Activated B cell treated with CpG ODN at 0.5 μM for 24 hours (primary cell): Measurements from ENCODE around the gene HEBP1. TPM values are rescaled to one million over a fixed set of nuclear protein-coding genes. Genes with fewer than 3 reads are reported as not detected.

Source experiments
- ATAC-seq: fragments of 200-7000 bp; cut with Tn5 transposase; one replicate; pipeline ENCODE4 v1.10.0; 2021; ENCODE audit warnings: low read depth, mild to moderate bottlenecking, moderate library complexity
- CTCF ChIA-PET: fragments of 350-600 bp; sonication (Branson Sonifier 250); formaldehyde crosslinking; loops from one replicate; lab custom pipeline; 2021; ENCODE audit warnings: antibody characterized with exemption; lab: Charles Lee
- POLR2A ChIA-PET: fragments of 350-600 bp; sonication (Branson Sonifier 250); formaldehyde crosslinking; loops from one replicate; lab custom pipeline; 2021; ENCODE audit warnings: antibody characterized with exemption; lab: Charles Lee
- DNase-seq: peaks from one replicate; pipeline ENCODE4 v3.0.0; 2022
- H3K27ac Mint-ChIP-seq: one replicate; pipeline ENCODE4 v1.8.0; 2020; ENCODE audit warnings: mixed read lengths
- H3K27me3 Mint-ChIP-seq: one replicate; pipeline ENCODE4 v1.8.0; 2021; ENCODE audit warnings: mixed read lengths
- H3K36me3 Mint-ChIP-seq: one replicate; pipeline ENCODE4 v1.8.0; 2021; ENCODE audit warnings: low read depth, mixed read lengths
- H3K4me1 Mint-ChIP-seq: one replicate; pipeline ENCODE4 v1.8.0; 2021; ENCODE audit warnings: mixed read lengths
- H3K4me3 Mint-ChIP-seq: one replicate; pipeline ENCODE4 v1.8.0; 2020; ENCODE audit warnings: mild to moderate bottlenecking, mixed read lengths
- H3K9me3 Mint-ChIP-seq: one replicate; pipeline ENCODE4 v1.8.0; 2020; ENCODE audit warnings: mixed read lengths
- intact Hi-C: fragments of 100-400 bp; cut with micrococcal nuclease; formaldehyde crosslinking; loops from one replicate; pipeline ENCODE4 v1.15.1; 2024
- total RNA-seq: library from RNA; stranded (reverse); gene quantifications from 2 replicates; pipeline ENCODE4 v1.2.3, GENCODE V29; 2022
- TF ChIP-seq, protein P1 (sequence below): fragments of 200-600 bp; IDR thresholded peaks from one replicate; pipeline ENCODE4 v1.8.0; 2022; ENCODE audit warnings: antibody characterized with exemption, mild to moderate bottlenecking

The HEBP1 gene, protein sequence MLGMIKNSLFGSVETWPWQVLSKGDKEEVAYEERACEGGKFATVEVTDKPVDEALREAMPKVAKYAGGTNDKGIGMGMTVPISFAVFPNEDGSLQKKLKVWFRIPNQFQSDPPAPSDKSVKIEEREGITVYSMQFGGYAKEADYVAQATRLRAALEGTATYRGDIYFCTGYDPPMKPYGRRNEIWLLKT
- total RNA-seq: 9.7 and 12.0 TPM in 2 replicates

GRCh38 chr12:12999959-13000615 is at the start of gene HEBP1:
Gene HEBP1 (minus strand): TSS chr12:13000265. CDS start chr12:13000114, 151 bp downstream.
- DNase-seq (peak; percentile 97), ATAC-seq (peak; percentile 92)
- CTCF ChIA-PET: no interaction called here
- TF ChIP-seq, protein P1, sequence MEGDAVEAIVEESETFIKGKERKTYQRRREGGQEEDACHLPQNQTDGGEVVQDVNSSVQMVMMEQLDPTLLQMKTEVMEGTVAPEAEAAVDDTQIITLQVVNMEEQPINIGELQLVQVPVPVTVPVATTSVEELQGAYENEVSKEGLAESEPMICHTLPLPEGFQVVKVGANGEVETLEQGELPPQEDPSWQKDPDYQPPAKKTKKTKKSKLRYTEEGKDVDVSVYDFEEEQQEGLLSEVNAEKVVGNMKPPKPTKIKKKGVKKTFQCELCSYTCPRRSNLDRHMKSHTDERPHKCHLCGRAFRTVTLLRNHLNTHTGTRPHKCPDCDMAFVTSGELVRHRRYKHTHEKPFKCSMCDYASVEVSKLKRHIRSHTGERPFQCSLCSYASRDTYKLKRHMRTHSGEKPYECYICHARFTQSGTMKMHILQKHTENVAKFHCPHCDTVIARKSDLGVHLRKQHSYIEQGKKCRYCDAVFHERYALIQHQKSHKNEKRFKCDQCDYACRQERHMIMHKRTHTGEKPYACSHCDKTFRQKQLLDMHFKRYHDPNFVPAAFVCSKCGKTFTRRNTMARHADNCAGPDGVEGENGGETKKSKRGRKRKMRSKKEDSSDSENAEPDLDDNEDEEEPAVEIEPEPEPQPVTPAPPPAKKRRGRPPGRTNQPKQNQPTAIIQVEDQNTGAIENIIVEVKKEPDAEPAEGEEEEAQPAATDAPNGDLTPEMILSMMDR: no peak
- Mint-ChIP-seq H3K9me3 (no peaks in the 10 kb centered on the region), H3K4me1 (peaks cover 27% of the 10 kb centered on the region), H3K27ac (peak within 1 kb of the TSS; percentile 84), H3K36me3 (no peaks in the 10 kb centered on the region), H3K27me3 (no peaks in the 10 kb centered on the region), H3K4me3 (peak within 1 kb of the TSS; percentile 87)
- intact Hi-C loops: loop anchor here (1.0 to 5.0 kb wide), 11 partner anchors 44 to 1157 kb away; partner anchors contain the start of genes BORCS5, CREBL2, DDX47 and EMP1
- POLR2A ChIA-PET: interaction anchor here (1.1 kb wide), 1 partner anchor 643 kb away, joined by 3 read pairs; no protein-coding TSS in a partner anchor

DNA sequence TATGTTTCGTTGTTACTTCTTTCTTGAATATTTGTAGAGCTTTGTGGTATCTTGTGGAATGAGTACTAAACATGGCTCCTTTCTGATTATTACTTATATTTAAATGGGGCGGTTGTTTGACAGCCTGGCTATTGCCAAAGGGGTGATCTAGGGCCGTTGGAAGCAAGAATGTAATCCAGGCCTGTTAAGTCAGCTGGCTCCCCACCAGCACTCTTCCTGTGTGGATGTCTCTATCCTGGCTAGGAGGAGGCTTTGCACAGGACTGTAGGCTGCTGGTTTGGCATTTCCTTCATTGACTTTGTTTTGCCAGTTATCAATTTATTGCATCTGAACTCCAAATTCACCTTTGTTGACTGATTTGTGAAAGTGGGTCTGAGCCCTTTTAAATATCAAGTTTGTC is 49.8 kb upstream of the HEBP1 start:
- DNase-seq (no peak), ATAC-seq (no peak)
- H3K9me3 Mint-ChIP-seq: peaks cover 5% of the 10 kb centered on the region
- POLR2A ChIA-PET: no interaction called here
- TF ChIP-seq, protein P1: no peak
- intact Hi-C loops: no loop called here
- no peak overlapping the region for H3K4me3 Mint-ChIP-seq
- H3K4me1 Mint-ChIP-seq: peaks cover 3% of the 10 kb centered on the region
- CTCF ChIA-PET: no interaction called here
- no peaks in the 10 kb centered on the region for H3K36me3 Mint-ChIP-seq
- no peaks in the 10 kb centered on the region for H3K27me3 Mint-ChIP-seq
- no peak overlapping the region for H3K27ac Mint-ChIP-seq

GRCh38 chr12:13046964-13047363 is 46.9 kb upstream of the HEBP1 start:
- ATAC-seq: no peak

DNA sequence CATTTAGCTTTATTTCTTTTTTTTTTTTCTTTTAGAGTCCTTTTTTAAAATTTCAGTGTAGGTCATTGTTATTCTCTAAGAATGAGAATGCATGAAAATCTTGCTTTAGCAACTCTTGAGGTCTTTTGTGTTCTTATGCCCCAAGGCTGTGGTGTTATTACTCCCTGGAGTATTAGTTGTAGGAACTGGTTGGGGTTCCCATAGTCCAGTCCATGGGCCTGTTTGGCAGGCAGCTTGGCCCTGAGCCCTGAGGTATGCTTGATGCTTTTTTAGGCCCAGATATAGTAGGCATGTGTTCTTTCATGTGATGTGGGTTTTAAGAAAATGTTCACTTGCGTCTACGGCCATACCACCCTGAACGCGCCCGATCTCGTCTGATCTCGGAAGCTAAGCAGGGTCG is 45.8 kb upstream of the HEBP1 start:
- intact Hi-C loops: no loop called here
- ChIA-PET POLR2A (interaction anchor here (0.7 kb wide), 1 partner anchor 1144 kb away, joined by 7 read pairs; no protein-coding TSS in a partner anchor), CTCF (interaction anchor here (1.1 to 1.8 kb wide), 2 partner anchors 163 to 167 kb away, joined by 4 to 5 read pairs; no protein-coding TSS in a partner anchor)
- Mint-ChIP-seq H3K36me3 (no peaks in the 10 kb centered on the region), H3K27me3 (no peaks in the 10 kb centered on the region), H3K27ac (no peak overlapping the region), H3K4me3 (no peak overlapping the region), H3K9me3 (no peaks in the 10 kb centered on the region), H3K4me1 (peaks cover 8% of the 10 kb centered on the region)
- DNase-seq (no peak), ATAC-seq (no peak)
- TF ChIP-seq, protein P1: no peak

More at GRCh38 chr12:13046964-13047363, 46.9 kb upstream of the HEBP1 start:
- H3K36me3 Mint-ChIP-seq: no peaks in the 10 kb centered on the region
- ChIA-PET CTCF (interaction anchor here (1.8 kb wide), 1 partner anchor 165 kb away, joined by 5 read pairs; no protein-coding TSS in a partner anchor), POLR2A (no interaction called here)
- no peaks in the 10 kb centered on the region for H3K9me3 Mint-ChIP-seq
- no peak overlapping the region for H3K4me3 Mint-ChIP-seq
- no peak overlapping the region for H3K27ac Mint-ChIP-seq
- TF ChIP-seq, protein P1: no peak
- no peak for DNase-seq
- no peaks in the 10 kb centered on the region for H3K27me3 Mint-ChIP-seq
- H3K4me1 Mint-ChIP-seq: peaks cover 8% of the 10 kb centered on the region
- intact Hi-C loops: no loop called here

- peak overlapping the region; percentile 89 for H3K4me3 Mint-ChIP-seq
- CTCF ChIA-PET: interaction anchor here (1.1 kb wide), 2 partner anchors 164 to 211 kb away, joined by 4 read pairs; no protein-coding TSS in a partner anchor
- H3K4me1 Mint-ChIP-seq: peaks cover 12% of the 10 kb centered on the region
- no peak for ATAC-seq
- TF ChIP-seq, protein P1: no peak
- no peaks in the 10 kb centered on the region for H3K36me3 Mint-ChIP-seq
- H3K27me3 Mint-ChIP-seq: no peaks in the 10 kb centered on the region
- H3K9me3 Mint-ChIP-seq: no peaks in the 10 kb centered on the region
- POLR2A ChIA-PET: interaction anchor here (0.7 to 1.8 kb wide), 5 partner anchors 57 to 1145 kb away, joined by 3 to 13 read pairs (median 4); partner anchors contain the start of gene BORCS5
- no peak overlapping the region for H3K27ac Mint-ChIP-seq
- intact Hi-C loops: loop anchor here (1.0 kb wide), 3 partner anchors 45 to 167 kb away; partner anchors contain the start of gene HEBP1
- DNase-seq: no peak
Measured at GRCh38 chr12:13044906-13045299, 44.8 kb upstream of the HEBP1 start.
